Natural killer cell treated with Interleukin-12 subunit alpha and Interleukin-12 subunit beta and Interleukin-15 and Interleukin-18, amount 100 ng/mL, for 72 hours (primary cell): ENCODE results near the gene SLC29A4. TPM values are rescaled to one million over a fixed set of nuclear protein-coding genes. Genes with fewer than 3 reads are reported as not detected.
"Not testable (repeated sequence)": the region's sequence is repeated elsewhere in the genome, so short reads cannot be mapped to it uniquely, and the experiment has no call there.

ENCODE experiments used
- ATAC-seq, 2 donors: fragments of 150-1000 bp; cut with Tn5 transposase in 1 of 2; sonication (Bioruptor Pico), chemical (Tn5 transposase) in 1 of 2; 2 replicates each; pipeline ENCODE4 v1.10.0; 2021
- DNase-seq: peaks from one replicate; pipeline ENCODE4 v3.0.0; 2022; ENCODE audit warnings: low spot score
- H3K27ac Mint-ChIP-seq, 2 donors: 1 replicate in 1 of 2; 2 replicates in 1 of 2; pipeline ENCODE4 v1.8.0; 2022; ENCODE audit warnings: mixed read lengths in 2 of 2, mild to moderate bottlenecking in 1 of 2, moderate library complexity in 1 of 2
- H3K27me3 Mint-ChIP-seq, 2 donors: 1 replicate in 1 of 2; 2 replicates in 1 of 2; pipeline ENCODE4 v1.8.0; 2022; ENCODE audit warnings: mixed read lengths in 2 of 2
- H3K36me3 Mint-ChIP-seq: one replicate; pipeline ENCODE4 v1.8.0; 2022; ENCODE audit warnings: mixed read lengths
- H3K4me1 Mint-ChIP-seq, 2 donors: 1 replicate in 1 of 2; 2 replicates in 1 of 2; pipeline ENCODE4 v1.8.0; 2022; ENCODE audit warnings: low read depth in 2 of 2, mixed read lengths in 2 of 2, mild to moderate bottlenecking in 1 of 2
- H3K4me3 Mint-ChIP-seq: one replicate; pipeline ENCODE4 v1.8.0; 2022; ENCODE audit warnings: mixed read lengths
- H3K9me3 Mint-ChIP-seq: 2 replicates; pipeline ENCODE4 v1.8.0; 2022; ENCODE audit warnings: mixed read lengths
- total RNA-seq, 2 donors: library from RNA; stranded (reverse); gene quantifications; one replicate each; pipeline ENCODE4 v1.2.3, GENCODE V29; 2022

Gene SLC29A4
- total RNA-seq, 2 donors from 2014 or later, result 0.11 to 0.52 TPM

GRCh38 chr7:5281598-5282500, 894 bp upstream of the SLC29A4 start:
- not testable (repeated sequence) for H3K4me1 Mint-ChIP-seq, H3K4me3 Mint-ChIP-seq, H3K27ac Mint-ChIP-seq, H3K9me3 Mint-ChIP-seq, H3K27me3 Mint-ChIP-seq, ATAC-seq, H3K36me3 Mint-ChIP-seq
- DNase-seq, result peak; percentile 20

- H3K9me3 Mint-ChIP-seq, result no peaks in the 10 kb centered on the region
- peaks cover 0 to 4% of the 10 kb centered on the region in 2 donors for H3K27me3 Mint-ChIP-seq
- no peak overlapping the region for H3K4me3 Mint-ChIP-seq
- no peak for DNase-seq
- H3K4me1 Mint-ChIP-seq, result no peaks in the 10 kb centered on the region
- no peaks in the 10 kb centered on the region for H3K36me3 Mint-ChIP-seq
- no peak for ATAC-seq
- no peak overlapping the region for H3K27ac Mint-ChIP-seq
Observed at GRCh38 chr7:5283421-5284303, 919 bp downstream of the SLC29A4 start.

- DNase-seq (no peak), ATAC-seq (no peak)
- Mint-ChIP-seq H3K27ac (no peak overlapping the region), H3K4me1 (no peaks in the 10 kb centered on the region), H3K4me3 (no peak overlapping the region), H3K36me3 (no peaks in the 10 kb centered on the region), H3K27me3 (peaks cover 0 to 4% of the 10 kb centered on the region in 2 donors), H3K9me3 (no peaks in the 10 kb centered on the region)
Observed at GRCh38 chr7:5284304-5285281, 1.9 kb downstream of the SLC29A4 start.

GRCh38 chr7:5286933-5287332, 4.2 kb downstream of the SLC29A4 start:
- Mint-ChIP-seq H3K4me3 (no peak overlapping the region), H3K36me3 (no peaks in the 10 kb centered on the region), H3K9me3 (no peaks in the 10 kb centered on the region), H3K27me3 (peaks cover 0 to 4% of the 10 kb centered on the region in 2 donors), H3K4me1 (no peaks in the 10 kb centered on the region), H3K27ac (no peak overlapping the region)
- DNase-seq (no peak), ATAC-seq (no peak)

- H3K4me3 Mint-ChIP-seq, H3K36me3 Mint-ChIP-seq: not testable (repeated sequence)
Observed at GRCh38 chr7:5287373-5287772, 4.6 kb downstream of the SLC29A4 start.

GRCh38 chr7:5287802-5288201, 5.1 kb downstream of the SLC29A4 start:
- Mint-ChIP-seq H3K36me3 (no peaks in the 10 kb centered on the region), H3K4me3 (no peak overlapping the region), H3K9me3 (no peaks in the 10 kb centered on the region), H3K4me1 (no peaks in the 10 kb centered on the region), H3K27ac (no peak overlapping the region), H3K27me3 (peaks cover 0 to 4% of the 10 kb centered on the region in 2 donors)
- ATAC-seq (no peak), DNase-seq (no peak)

More at GRCh38 chr7:5287373-5287772, 4.6 kb downstream of the SLC29A4 start:
- not testable (repeated sequence) for H3K27ac Mint-ChIP-seq, DNase-seq, H3K4me1 Mint-ChIP-seq, H3K27me3 Mint-ChIP-seq, H3K9me3 Mint-ChIP-seq, ATAC-seq

GRCh38 chr7:5288560-5288959, 5.8 kb downstream of the SLC29A4 start:
- not testable (repeated sequence) for H3K27ac Mint-ChIP-seq, H3K9me3 Mint-ChIP-seq, DNase-seq, H3K4me1 Mint-ChIP-seq, H3K36me3 Mint-ChIP-seq, H3K27me3 Mint-ChIP-seq, ATAC-seq, H3K4me3 Mint-ChIP-seq

GRCh38 chr7:5289355-5289754, 6.6 kb downstream of the SLC29A4 start:
- Mint-ChIP-seq H3K27ac (no peak overlapping the region), H3K4me3 (no peak overlapping the region), H3K9me3 (no peaks in the 10 kb centered on the region), H3K36me3 (no peaks in the 10 kb centered on the region), H3K27me3 (peaks cover 0 to 3% of the 10 kb centered on the region in 2 donors), H3K4me1 (no peaks in the 10 kb centered on the region)
- ATAC-seq (no peak), DNase-seq (no peak)

- no peaks in the 10 kb centered on the region for H3K9me3 Mint-ChIP-seq
- peaks cover 0 to 4% of the 10 kb centered on the region in 2 donors for H3K4me1 Mint-ChIP-seq
- peak in 1 of 2 donors; percentile 13 for ATAC-seq
- H3K36me3 Mint-ChIP-seq, result no peaks in the 10 kb centered on the region
- no peak for DNase-seq
- H3K27me3 Mint-ChIP-seq, result no peaks in the 10 kb centered on the region
- no peak overlapping the region for H3K27ac Mint-ChIP-seq
- H3K4me3 Mint-ChIP-seq, result no peak overlapping the region
Observed at GRCh38 chr7:5291301-5291700, 8.6 kb downstream of the SLC29A4 start.

- not testable (repeated sequence) for H3K4me3 Mint-ChIP-seq, H3K9me3 Mint-ChIP-seq, DNase-seq, H3K27me3 Mint-ChIP-seq, H3K36me3 Mint-ChIP-seq, H3K27ac Mint-ChIP-seq, H3K4me1 Mint-ChIP-seq
- peak in 1 of 2 donors; percentile 2 for ATAC-seq
Observed at GRCh38 chr7:5291711-5292335, 9.1 kb downstream of the SLC29A4 start.

- Mint-ChIP-seq H3K4me1 (peaks cover 12 to 16% of the 10 kb centered on the region in 2 donors), H3K27me3 (peaks cover 0 to 6% of the 10 kb centered on the region in 2 donors), H3K36me3 (no peaks in the 10 kb centered on the region), H3K9me3 (no peaks in the 10 kb centered on the region), H3K27ac (no peak overlapping the region), H3K4me3 (no peak overlapping the region)
- no peak for DNase-seq
- no peak for ATAC-seq
Observed at GRCh38 chr7:5294169-5294987, 11.6 kb downstream of the SLC29A4 start.
